ENCODE results near the gene ILKAP.

DNA sequence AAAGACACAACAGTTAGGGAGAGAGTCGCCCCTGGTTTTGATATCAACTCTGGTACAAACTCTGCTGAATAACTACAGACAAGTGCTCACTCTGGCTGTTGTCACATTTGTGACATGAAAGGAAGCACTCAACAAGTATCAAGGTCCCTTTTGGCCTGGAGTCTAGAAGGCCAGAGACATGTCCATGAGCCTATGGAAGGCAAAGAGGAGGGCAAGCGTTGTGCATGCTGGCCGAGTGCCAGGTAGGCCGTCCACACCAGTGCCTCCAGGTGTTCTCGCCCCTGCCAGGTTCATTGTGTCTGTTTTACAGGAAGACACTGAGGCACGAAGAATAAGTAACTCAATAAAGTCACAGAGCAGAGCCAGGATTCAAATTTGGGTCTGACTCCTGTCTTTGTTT, 21.1 kb downstream of the ILKAP start:
- no peak for TF ChIP-seq POLR2A (IDR thresholded peaks at IDR 0.05)
- TF ChIP-seq, protein P1, sequence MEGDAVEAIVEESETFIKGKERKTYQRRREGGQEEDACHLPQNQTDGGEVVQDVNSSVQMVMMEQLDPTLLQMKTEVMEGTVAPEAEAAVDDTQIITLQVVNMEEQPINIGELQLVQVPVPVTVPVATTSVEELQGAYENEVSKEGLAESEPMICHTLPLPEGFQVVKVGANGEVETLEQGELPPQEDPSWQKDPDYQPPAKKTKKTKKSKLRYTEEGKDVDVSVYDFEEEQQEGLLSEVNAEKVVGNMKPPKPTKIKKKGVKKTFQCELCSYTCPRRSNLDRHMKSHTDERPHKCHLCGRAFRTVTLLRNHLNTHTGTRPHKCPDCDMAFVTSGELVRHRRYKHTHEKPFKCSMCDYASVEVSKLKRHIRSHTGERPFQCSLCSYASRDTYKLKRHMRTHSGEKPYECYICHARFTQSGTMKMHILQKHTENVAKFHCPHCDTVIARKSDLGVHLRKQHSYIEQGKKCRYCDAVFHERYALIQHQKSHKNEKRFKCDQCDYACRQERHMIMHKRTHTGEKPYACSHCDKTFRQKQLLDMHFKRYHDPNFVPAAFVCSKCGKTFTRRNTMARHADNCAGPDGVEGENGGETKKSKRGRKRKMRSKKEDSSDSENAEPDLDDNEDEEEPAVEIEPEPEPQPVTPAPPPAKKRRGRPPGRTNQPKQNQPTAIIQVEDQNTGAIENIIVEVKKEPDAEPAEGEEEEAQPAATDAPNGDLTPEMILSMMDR (IDR thresholded peaks at IDR 0.05), result no peak
